HS-5 (cell line): Measurements from ENCODE around the gene PTPN18.
"Not testable (repeated sequence)": the region's sequence is repeated elsewhere in the genome, so short reads cannot be mapped to it uniquely, and the experiment has no call there.

Experiments used
- DNase-seq: peaks from one replicate; pipeline ENCODE4 v3.0.0-alpha.2; 2012; ENCODE audit warnings: low read depth

Gene PTPN18

DNA sequence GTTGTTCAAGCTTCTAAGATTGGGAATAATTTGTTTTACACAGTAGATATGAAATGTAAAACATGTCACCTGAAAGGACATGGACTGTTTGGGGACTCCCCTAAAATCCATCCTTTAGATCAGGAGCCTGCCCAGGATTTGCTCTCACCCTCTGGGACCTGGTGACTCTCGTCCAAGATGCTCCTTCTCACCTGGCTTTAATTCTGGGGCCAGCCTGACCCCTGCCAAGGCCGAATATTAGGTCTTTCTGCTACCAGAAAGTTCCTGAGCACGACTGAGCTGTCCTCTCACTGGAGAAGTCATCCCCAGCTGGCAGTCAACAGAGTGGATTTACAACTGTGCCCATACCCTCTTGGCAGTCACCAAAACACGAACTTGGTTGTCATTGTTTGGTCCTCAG is 25.3 kb downstream of the PTPN18 start:
- DNase-seq, result no peak

DNA sequence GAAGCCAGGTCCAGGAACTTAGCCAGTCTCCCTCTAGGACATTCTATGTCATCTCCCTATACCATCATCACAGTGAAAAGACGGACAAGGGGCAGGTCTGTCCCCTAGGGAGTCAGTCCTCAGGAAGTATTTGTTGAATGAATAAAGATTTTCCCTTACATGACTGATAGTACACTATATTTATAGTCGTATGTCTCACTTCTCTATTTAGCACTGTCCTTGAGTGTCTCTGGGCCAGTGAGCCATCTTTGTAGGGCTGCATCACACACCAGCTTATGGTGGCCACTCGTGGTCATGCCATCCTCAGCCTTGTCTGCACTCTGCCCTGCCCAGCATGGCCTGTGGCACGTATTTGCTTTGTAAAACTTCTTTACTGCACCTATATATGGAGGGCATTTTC is 25.8 kb downstream of the PTPN18 start:
- no peak for DNase-seq

DNA sequence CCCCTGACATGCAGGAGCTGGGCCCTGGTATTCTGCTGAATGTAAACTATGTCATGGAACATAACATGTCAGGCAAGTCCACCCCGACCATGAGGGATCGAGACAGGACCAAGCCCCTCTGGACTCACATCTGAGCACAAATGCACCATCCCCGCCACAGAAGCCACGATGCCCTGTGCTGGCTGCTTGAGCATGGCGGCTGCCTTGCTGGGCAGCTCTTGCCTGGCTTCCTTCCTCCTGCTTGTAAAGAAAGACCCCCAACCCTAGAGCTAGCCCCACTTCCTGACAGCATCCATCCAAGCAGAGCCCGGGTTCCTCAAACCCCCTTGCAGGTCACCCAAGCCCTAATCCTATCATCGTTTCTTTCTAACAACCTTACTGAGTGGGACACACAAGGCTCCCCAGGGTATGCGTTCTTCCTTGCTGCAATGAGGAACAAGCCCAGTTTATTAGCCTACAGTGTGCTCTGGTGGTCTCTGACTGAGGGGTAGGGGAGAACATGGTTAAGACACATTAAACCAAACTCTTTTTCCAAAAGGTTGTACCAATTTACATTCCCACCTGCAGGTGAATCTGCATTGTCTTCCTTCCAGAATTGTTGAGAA is 26.6 kb downstream of the PTPN18 start:
- DNase-seq, result no peak

DNA sequence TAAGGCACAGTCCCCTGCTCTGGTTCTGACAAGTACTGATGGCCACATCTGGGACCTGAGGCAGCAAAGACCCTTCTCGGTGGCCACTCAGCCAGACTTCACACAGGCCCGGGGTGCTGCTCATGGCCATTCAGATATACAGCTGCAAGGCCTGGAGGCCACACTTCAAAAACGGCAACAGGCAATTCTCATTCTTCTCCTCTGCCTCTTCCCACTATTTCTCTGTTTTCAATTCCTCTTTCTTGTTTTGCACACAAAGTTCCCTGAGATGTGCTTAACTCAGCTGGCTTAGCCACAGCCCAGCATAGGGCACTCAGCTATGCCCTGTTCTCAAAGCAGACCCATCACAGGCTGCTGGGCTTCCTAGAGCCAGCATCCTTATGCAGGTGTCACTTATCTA is 29.9 kb downstream of the PTPN18 start:
- DNase-seq, result no peak

DNA sequence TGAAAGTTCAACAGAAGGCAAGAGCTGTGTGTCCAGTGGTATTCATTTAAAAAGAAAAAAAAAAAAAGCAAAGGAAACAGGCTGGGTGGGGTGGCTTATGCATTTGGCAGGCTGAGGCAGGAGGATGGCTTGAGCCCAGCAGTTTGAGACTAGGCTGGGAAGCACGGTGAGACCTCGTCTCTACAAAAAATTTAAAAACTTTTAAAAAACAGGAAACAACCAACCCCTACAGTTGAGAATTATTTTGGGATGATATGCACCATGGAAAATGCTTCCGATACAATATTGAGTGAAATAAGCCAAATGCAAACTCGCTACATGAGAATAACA is 31.2 kb downstream of the PTPN18 start:
- DNase-seq, result no peak

DNA sequence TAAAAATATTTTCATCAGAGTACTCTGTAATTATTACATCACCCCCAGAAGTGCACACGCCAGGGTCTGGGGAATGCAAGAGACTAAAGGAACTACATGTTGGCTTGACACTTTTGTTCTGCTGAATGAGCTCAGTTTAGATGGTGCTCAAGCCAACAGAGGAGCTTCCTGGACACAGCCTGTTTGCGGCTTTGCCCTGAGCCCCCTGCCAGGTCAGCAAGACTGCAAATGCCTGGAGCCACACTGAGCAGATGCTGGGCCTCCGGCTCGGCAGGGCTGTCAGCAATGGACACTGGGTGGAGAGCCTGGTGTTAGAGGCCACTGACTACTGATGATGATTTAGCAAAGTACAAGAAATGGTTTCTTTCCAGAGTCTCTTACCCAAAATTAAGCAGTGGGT is 31.9 kb downstream of the PTPN18 start:
- no peak for DNase-seq

DNA sequence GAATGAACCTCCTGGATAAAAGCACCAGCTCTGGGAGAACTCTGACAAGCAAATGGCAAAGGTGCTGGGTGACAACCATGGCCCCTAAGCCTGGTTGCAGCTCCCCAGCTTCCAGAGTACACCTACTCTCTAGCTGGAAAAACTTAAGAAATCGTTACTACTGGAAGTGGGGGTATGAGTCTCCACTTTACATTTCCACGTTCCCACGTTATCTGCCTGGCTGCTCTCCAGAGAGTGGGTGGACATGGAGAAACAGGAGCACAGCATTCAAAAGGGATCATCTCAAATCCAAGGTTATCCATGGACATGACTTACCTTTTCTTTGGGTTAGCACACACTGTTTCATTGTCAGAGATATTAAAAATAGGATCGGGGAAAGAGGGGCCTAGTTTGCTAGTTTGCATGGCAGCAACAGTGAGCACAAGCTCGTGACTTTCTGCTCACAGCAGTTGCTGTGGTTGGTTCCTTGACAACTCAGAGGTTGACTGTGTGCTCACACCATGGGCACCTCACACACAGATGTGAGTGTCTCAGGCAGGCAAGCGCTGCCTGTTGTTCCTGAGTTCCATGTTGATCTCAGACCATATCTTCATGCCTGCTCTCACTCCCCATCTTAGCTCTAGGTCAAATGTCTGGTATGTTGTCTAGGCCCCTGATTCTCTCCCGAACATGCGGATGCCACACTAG is 32.5 kb downstream of the PTPN18 start:
- no peak for DNase-seq

DNA sequence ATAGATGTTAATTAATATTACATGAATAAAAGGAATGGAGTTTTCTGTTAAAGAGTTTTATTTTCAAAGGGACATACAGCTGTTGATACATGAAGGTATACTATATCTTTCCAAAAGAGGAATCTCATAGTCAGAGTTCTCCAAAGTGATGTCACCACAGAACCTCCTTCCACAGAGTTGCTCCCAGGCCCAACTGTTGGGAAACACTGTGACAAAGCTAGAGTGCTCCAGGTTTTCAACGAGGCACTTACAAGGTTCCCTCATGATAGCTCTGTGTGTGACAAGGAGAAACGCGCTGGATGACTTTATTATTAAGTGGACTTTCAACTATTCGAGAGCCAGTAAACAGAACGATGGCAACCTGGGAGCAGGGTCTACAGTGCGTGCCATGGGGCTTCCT is 33.5 kb downstream of the PTPN18 start:
- no peak for DNase-seq

DNA sequence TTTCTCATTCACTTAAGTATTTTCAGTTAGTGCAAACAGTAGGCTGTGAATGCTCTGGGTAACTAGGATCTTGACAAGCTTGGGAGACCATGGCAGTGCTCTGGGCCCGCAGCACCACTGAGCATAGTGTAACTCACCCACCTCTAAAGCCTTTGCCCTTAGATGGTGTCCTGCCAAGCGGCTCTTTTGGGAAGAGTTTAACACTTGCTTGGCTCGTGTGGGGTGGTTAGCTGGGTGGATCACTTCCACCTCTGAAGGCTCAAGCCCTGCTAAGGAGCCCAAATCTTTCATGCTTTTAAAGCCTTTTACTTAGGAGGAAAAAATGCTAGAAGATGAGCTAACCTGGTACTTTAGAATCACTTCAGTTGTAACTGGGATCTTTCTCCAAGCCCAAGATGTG is 33.9 kb downstream of the PTPN18 start:
- DNase-seq, result no peak

DNA sequence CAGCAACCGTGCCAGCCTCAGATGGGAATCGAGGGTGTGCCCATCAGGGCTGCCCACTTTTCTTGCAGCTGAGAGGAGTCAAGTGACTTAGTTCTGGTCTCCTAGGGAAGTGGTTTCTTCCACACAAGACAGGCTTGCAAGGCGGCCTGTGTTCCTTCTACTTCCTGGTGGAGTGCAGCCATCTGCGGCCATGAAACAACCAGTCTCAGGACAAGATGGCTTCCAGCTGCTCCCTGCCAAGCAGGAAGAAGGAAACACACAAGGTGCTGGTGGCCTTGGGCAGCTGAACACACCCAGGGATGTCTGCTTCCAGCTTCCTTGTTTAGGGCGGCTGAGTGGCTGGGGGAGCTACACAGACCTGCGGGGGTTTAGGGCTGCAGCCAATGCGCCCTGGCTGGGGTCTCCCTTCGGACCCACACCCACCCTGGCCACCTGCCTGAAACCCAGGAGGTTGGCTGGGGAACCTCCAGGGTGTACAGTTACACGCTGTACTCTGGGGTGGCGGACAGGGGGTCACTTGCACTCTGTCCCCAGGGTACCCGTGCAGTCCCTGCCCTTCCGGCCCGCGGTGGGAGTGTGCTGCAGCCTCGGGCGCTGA is 34.7 kb downstream of the PTPN18 start:
- no peak for DNase-seq

DNA sequence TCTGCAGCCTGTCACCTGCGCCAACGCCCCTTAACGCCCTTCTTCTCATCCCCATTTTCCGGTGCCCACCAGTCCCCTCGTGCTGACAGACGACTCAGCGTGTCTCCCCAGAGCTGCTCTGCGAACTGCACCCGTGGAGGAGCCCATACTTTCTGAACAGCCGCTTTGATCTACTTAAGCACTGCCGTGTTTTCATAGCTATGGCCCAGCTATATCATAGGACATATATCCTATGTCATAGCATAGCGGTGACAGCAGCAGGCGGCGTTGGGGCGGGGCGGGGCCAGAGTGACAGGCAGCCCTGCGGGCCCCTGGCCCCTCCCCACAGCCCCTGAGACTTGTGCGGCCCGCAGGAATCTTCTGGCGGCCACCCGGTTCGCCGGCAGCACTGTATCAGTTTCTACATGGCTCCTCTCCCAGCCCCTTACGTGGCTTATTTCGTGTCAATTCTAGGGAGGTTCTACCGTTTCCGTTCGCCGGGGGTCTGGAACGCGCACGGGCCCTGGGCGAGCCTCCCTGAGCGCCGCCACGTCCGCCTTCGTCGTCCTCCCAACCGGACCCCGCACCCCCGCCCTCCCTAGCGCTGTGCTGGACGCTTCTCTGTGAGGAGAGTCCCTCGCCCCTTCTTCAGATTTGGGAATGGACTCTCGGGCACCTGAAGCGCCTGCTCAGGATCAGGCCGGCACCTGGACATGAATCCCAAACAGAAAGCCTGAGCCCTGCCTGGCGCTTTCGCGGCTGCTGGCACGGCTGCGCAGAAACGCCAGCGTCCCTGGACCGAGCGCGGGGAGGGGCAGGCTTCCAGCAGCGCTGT is 35.4 kb downstream of the PTPN18 start:
- DNase-seq, result no peak

DNA sequence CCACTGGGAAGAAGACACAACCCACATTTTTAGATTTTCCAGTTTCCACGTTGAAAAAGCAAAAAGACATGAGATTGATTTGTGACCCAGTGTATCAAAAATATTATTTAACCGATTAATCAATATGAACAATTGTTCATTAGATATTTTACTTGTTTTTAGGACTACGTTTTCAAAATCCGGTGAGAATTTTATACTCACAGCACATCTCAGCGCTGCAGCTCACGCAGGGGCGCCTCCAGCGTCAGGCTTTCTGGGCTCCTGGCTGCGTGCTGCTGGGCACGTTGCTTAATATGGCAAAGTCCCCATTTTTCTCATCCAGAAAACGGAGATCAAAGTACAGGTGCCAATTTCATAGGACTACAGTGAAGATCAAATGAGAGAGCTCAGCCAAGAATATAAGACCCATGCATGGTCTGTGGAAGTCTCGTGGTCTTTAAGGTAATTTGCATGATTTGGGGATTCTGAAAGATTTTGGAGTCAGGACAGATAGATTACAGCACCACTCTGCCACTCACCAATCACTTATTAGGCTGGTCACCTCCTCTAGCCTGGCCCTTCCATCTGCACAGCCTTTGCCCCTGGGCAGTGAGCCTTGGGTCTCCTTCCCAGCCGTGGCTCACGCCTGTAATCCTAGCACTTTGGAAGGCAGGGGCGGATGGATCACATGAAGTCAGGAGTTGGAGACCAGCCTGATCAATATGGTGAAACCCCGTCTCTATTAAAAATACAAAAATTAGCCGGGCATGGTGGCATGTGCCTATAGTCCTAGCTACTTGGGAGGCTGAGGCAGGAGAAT is 36.2 kb downstream of the PTPN18 start:
- no peak for DNase-seq

DNA sequence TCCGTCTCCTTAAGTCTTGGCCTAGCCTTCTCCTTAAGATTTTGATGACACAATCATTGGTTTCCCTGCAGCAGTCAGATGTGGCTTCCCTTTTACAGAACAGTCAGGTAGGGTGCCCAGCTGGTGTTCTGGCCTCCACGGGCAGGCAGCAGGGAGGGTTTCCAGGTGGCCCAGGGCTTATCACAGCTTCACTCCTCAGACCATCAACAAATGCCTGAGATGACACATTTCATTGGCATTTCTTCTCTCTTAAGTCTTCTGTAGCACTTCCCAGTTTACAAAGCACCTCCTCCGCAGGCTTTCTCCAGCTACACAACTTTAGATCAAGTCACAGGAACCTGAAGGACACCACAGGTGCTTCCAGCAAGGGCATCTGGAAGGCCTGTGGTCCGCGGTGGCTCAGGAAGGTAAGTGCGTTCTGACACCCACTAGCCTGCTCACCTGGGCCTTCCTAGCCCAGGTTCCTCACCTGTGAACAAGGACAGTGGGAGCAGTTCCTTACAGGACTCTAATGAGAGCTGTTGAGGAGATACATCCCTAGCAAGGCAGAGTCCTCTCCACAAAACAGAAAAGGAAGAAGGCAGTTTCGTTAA is 37.6 kb downstream of the PTPN18 start:
- DNase-seq, result no peak

DNA sequence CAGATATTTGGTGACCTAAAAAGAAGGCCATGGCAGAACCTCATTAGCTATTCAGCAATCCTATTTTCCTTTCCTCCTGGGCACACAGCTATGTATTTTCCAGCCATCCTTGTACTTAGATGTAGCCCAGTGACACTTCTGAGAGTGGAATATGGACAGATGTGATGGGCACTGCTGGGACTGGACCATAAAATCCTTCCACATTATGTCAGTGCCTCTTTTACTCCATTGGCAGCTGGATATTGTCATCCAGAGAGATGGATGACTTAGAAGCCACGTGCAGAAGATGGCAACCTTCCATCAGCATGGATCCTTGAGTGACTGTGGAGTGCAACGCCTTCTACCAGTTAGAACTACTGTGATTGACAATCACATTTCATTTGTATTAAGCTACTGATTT is 50.4 kb downstream of the PTPN18 start:
- not testable (repeated sequence) for DNase-seq

DNA sequence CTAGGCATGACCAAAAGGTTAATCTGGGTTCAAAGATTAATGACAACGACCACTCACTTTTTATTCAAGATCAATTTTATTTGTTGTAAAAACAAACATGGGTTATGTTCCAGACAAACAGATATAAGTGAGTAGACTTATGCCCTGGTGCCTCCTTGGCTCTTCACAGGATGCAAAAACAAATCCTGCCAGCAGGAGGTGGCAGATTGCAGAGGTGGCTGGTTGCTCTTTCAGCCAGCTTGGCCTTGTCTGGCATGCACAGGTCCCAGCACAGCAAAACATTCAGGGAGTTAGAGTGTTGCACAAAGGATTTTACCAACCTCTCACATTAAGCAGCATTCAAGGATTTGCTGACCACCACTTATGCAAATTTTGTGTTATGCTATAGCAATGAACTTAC is 60.8 kb downstream of the PTPN18 start:
- DNase-seq, result not testable (repeated sequence)

DNA sequence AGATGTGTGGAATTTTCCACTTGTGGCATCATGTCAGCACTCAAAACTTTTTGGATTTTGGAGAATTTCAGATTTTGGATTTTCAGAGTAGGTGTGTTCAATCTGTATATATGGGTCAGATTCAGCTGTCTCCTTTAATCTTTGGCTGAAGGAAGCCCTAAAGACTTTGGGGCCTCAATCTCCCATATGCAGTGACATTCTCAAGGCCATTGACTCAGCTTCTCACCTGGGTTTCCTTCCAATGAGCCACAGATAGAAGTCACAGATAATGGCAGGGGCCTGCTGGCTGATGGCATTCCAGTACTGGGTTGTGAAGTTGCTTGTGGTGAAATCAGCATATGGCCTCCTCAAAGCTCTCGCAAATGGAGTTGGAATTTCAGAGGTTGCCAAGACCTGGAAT is 63.0 kb downstream of the PTPN18 start:
- not testable (repeated sequence) for DNase-seq
